Endometrial microvascular endothelial cells (primary cell): ENCODE measurements around the gene TINCR. TPM values are rescaled to one million over a fixed set of nuclear protein-coding genes. Genes with fewer than 3 reads are reported as not detected.
"Not testable (repeated sequence)": the region's sequence is repeated elsewhere in the genome, so short reads cannot be mapped to it uniquely, and the experiment has no call there.

Source experiments
- in situ Hi-C: cut with HindIII; loops from 2 replicates; pipeline ENCODE4 v1.10.0; 2017; ENCODE audit warnings: low sequenced_read_pairs, low pct_unique_long_range_greater_than_20kb; ENCODE audit errors: inconsistent ontology term
- total RNA-seq: library from RNA; depleted of rRNA; stranded (reverse); fragments of >200 nt; gene quantifications from one replicate; pipeline ENCODE4 v1.2.3, GENCODE V29; 2015; ENCODE audit errors: inconsistent ontology term

Gene TINCR
- total RNA-seq, 1 donor from 2014 or later, result not detected

DNA sequence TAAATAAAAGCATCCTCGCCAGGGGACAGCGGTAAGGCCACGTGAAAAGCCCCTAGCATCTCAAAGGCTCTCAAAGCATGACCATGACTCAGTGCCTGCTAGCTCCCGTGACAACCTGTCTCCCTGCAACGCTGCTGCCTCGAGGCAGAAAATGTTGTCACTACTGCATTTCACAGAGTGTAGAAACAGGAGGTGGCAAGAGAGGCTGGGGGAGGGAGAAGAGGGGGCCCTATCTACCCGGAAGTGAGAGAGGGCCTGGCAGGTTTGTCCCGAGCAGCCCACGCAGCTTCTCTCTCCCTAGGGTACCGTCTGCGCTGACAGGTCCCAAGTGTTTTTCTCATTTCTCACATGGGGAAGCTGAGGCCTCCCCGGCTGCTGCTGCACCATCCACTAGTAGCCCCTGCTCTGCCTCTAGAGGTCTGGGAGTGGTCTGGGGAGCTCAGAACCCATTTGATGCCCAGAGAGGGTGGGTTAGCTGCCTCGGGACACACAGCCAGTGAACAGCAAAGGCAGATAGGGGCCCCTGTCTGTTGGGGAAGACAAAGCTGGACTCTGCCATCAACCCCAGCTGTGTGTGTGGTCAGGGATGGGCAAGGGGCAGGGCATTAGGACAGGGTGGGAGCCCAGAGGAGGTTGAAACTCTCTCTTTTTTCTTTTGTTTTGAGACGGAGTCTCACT, 3.7 kb downstream of the TINCR start:
- in situ Hi-C loops, result no loop called here

DNA sequence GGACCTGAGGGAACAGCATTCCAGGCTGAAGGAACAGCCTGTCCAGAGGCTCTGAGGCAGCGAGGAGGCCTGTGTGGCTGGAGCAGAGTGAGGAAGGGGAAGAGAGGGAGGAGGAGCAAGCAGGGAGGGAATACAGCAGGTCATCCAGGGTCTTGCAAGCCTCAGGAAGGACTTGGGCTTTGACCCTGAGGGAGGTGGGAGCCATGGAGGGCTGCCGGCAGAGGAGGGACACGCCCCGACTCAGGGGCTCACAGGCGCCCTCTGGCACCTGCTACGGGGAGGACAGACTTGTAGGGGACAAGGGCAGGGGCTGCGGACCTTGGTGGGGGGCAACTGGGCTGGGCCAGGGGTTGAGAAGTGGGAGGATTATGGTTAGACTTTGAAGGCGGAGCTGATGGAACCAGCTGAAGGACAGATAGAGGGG, 4.7 kb downstream of the TINCR start:
- in situ Hi-C loops, result no loop called here

DNA sequence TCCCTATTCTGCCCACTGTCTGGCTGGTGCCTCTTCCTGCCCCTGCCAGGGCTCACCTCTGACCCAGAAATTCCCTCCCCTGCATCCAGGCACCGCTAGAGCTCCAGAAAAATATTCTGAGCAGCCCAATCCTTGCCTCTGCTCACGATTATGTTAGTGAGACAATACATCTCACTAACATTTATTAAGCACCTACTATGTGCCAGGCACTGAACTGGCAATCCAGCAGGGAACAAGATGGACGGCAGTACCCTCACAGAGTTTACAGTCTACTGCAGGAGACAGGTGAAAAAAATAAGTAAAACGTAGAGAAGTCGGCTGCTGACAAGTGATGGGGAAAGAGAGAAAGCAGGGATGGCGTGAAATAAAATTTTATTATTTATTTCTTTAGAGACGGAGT, 5.5 kb downstream of the TINCR start:
- in situ Hi-C loops, result no loop called here

DNA sequence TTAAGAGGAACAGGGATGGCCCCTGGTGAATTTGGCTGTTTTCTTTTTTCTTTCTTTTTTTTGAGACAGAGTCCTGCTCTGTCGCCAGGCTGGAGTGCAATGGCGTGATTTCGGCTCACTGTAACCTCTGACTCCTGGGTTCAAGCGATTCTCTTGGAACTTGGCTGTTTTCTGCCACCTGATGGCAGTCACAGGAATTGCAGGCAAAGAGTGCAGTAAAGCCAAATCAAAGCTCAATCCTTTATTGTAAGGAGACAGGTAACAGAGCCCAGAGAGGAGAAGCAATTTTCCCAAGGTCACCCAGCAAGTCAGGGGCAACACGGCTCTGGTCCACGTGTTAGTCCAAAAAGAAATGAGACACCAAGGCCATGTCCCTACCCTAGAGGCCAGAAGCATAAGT, 6.2 kb downstream of the TINCR start:
- in situ Hi-C loops, result no loop called here

DNA sequence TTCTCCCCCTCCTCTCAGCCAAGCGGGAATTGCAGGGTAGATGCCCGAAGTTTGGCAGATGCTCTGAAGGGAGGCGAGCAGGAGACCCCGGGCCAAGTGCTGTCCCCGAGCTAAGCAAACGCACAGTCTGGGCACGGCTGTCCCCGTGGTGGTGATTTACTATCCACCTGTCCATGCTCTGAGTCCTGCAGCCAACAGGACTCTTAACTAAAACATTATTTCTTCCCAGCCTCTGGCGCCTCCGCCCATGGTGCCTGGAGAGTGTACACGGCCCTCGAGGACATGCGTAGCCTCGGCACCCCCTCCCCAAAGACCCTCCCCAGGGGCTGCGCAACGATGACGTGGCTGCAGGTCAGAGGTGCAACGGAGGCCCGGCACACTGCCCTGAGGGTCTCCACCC, 7.6 kb downstream of the TINCR start:
- in situ Hi-C loops, result no loop called here

DNA sequence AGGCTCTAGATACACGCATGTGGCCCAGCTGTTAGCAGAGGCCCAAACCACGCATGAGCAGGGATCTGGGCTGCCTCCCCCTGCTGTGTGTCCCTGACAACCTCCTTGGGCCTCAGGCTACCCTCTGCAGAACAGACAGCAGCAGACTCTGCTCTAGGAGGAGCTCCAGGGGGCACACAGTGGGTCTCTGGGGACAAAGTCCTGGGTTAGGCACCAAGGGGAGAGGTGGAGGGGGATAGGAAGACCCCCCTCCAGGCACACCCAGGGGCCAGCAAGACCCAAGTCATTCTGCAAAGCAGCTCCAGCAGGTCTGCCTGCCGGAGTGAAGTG, 8.0 kb downstream of the TINCR start:
- in situ Hi-C loops, result no loop called here

DNA sequence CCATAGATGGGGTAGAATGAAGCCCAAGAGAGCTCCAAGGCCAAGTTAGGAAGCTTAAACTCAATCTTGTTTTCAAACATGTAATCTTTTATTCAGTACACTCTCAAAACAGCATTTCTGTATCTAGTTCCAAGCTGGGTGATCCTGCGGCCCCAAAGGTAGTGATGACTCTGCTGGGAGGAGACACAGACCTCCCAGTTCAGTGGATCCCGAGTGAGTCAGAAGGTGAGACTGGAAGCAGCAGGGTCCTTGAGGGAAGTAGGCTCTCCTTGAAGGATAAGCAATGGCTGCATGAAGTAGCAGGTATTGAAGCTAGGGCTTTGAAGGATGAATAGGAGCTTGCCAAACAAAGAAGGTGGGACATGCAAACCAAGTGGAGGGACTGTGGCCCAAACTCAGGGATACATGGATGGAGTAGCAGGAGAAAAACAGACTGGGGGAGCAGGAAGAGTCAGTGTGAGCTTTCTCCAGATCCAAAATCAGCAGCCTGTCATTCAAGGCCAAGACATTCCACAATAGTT, 9.6 kb downstream of the TINCR start:
- in situ Hi-C loops, result no loop called here

DNA sequence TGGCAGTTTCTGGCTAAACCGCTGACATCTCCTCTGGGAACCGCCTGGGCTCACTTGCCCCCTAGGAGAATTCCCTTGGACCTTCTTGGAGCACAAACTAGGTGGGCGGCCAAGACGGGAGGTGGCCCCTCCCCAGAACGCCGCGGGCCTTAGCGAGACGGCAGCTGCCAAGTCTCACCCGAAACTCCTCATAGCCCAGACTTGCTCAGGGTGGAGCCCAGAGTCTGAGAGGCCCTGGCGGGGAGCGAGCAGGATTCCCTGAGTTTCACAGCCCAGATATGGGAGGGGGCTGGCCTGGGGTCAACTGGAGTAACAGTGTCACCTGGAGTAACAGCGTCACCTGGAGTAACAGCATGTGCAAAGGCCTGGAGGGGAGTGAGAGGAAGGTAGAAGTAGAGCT, 10.1 kb downstream of the TINCR start:
- in situ Hi-C loops, result no loop called here

DNA sequence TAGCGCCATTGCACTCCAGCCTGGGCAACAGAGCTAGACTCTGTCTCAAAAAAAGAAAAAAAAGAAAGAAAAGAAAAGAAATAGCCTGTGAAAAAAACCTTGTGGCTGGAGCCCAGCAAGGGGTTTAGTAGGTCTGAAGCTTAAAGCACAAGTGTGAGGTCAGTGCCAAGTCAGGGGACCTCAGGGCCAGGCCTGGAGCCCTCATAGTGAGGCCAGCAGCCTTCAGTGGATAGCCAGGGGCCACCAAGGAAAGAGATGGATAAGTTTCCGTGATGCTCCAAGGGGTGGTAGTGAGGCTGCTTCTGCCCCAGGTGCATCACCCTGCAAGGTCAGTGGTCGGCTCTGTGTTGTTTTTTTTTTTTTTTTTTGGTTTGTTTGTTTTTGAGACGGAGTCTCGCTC, 12.9 kb downstream of the TINCR start:
- in situ Hi-C loops, result no loop called here

DNA sequence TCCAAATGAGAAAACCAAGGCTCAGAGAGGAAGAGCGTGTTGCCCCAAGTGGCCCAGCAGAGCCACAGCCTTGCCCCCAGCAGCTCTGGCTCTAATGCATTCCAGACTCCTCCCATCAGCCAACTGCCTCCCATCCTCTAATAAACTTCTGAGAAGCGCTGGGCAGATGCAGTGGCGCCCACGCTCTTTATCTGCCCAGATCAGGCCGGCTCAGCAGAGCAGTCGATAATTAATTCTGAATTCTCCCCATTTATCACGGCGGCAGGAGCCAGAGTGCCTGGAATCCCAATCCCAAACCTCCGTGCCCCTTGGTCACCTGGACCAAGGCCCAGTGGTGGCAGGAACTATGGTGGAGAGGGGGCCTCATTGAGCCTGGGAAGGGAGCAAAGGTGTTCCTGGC, 13.9 kb downstream of the TINCR start:
- in situ Hi-C loops, result no loop called here

DNA sequence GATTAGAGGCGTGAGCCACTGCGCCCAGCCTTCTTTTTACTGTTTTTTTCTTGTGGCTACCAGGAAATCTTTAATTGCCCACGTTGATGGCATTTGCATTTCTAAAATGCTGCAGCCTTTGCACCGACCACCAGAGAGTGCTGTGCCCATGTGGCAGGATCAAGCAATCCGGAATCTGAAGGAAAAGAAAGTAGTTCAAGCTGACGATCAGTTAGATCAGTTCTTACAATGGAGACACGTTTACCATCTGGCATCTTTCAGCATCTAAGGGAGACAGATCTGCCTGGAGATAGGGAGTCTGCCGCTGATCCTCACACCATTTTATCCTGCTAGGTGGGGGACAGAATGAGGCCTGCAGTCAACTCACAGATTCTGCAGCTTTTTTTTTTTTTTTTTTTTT, 19.9 kb downstream of the TINCR start:
- in situ Hi-C loops, result no loop called here

DNA sequence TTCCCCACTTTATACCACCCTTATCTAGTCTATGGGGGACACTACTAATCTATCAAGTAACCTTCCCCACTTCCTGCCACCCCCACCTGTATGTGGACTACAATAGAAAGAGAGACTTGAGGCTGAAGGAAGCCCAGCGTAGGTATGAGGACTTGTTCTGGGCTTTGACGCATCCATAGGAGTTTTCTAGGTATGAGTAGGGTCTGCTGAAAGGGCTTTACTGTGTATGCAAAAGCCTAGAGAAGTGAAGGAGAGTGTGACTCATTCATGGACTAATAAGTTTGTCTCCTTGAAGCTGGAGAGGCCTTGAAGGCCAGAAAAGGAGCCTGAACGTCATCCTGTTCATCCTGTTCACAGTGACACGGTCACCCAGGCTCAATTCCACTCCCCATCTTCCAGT, 21.8 kb downstream of the TINCR start:
- in situ Hi-C loops, result no loop called here

DNA sequence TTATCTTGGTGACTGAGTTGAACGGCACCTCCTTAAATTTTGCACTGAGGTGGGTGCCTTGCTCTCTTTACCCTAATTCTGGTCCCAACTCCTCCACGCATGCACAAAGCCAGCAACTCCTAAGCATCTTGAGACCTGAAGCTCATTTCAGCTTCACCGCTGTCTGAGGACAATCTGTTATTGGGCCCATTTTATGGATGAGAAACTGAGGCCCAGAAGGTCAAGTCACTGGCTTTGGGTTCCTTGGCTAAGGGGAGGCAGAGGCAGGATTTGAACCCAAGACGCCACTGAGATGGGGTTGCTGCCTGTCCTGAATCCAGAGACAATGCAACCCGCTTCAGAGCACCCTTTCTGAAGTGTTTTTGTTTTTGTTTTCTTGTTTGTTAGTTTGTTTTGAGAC, 22.7 kb downstream of the TINCR start:
- in situ Hi-C loops, result no loop called here

DNA sequence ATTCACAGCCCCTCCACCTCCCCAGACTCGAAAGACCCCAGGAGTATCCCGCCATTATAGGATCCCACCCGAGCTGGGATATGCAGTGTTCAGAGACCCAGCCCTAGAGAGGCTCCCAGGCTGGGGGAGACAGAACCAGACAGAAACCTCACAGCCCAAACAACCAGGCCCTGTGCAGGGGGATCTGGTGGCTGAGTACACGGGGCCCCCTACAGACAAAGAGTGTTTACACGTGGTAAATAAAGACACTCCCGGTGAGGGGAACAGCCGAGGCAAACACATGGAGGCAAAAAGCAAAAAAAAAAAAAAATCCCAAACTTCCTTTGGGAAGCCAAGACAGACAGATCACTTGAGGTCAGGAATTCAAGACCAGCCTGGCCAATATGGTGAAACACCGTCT, 25.1 kb downstream of the TINCR start:
- in situ Hi-C loops, result no loop called here

DNA sequence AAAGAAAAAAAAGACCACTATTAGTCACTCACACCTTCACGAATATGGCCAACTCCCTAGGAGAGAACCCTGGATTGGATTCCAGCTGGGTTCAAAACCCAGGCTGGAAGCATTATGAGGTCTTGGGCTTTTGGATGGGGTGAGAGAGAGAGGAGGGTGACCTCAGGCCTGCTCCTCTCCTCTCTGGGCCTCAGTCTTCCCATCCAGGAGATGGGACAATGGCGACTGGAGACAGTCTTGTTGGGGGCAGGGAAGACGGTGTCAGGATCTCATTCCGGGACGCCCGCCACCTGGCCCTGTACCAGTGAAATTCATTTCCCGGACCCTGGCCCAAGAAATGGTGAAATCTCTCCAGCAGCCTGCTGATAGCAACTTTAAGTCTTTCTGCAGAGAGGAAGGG, 26.3 kb downstream of the TINCR start:
- in situ Hi-C loops, result no loop called here

DNA sequence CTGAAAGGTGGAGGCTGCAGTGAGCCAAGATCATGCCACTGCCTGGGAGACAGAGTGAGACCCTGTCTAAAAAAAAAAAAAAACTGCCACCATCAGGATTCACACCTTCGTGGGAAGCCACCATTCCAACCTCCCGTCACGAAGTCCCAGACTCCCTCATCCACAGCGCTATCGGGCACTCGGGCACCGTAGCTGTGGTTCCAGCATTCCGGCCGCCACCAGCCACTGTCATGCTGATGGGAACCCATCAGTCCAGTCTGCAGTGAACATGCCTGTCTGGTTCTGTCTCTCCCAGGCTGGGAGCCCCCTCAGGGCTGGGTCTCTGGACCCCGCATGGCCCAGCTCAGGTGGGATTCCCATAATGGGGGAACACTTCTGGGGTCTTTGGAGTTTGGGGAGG, 27.5 kb downstream of the TINCR start:
- in situ Hi-C loops, result no loop called here

DNA sequence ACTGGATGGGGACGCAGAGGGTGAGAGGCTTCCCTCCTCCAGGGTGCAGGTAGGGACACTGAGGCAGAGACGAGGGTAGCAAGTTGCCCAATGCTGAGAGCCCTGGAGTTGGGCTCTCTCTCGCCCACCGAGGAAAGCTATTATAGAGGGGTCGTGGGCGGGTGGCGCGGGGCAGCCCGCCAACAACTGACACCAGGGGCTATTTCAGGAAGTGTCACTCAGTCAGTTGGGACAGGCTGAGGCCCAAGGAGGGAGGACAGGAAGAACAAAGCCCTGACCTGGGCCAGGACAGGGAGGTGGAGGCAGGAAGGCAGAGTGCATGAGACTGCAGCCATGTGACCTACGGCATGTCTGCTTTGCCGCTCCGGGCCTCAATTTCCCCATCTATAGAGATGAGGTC, 29.9 kb downstream of the TINCR start:
- in situ Hi-C loops, result no loop called here

DNA sequence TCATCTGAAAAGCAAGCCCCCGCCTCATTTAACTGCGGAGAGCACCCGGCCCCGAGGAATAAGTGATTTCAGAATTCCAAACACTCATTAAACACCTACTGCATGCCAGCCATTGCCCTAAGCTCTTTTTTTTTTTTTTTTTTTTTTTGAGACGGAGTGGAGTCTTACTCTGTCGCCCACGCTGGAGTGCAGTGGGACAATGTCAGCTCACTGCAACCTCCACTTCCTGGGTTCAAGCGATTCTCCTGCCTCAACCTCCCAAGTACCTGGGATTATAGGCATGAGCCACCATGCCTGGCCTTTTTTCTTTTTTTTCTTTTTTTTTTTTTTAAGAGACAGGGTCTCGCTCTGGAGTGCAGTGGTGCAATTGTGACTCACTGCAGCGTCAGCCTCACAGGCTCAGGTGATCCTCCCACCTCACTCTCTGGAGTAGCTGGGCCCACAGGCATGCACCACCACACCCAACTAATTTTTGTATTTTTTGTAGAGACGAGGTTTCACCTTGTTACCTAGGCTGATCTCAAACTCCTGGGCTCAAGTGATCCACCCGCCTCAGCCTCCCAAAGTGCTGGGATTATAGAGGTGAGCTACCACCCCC, 30.7 kb downstream of the TINCR start:
- in situ Hi-C loops, result not testable (repeated sequence)

DNA sequence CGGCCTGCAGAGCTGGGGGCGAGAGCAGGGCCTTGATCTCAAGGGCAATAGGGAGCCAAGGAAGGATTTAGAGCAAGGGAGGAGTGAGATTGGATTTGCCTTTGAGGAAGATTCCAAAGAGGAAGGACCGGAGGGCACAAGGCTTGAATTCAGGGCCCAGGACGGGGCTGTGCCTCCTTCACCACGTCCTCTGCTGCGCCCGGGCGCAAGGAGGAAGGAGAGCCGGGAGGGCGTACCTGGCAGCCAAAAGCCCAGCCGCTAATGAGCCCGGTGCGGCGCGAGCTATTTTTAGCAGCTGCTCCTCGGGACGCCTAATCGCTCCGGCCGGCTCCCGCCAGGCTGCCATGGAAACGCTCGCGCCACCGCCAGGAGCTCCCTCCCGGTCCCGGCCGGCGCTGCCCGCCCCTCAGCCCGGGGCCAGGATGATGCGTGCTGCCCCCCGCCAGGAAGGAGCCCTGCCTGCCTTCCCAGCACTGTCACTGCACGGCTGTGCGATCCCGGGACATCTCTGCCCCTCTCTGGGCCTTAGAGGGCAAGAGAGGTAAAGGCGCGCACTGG, 31.3 kb downstream of the TINCR start:
- in situ Hi-C loops, result no loop called here

DNA sequence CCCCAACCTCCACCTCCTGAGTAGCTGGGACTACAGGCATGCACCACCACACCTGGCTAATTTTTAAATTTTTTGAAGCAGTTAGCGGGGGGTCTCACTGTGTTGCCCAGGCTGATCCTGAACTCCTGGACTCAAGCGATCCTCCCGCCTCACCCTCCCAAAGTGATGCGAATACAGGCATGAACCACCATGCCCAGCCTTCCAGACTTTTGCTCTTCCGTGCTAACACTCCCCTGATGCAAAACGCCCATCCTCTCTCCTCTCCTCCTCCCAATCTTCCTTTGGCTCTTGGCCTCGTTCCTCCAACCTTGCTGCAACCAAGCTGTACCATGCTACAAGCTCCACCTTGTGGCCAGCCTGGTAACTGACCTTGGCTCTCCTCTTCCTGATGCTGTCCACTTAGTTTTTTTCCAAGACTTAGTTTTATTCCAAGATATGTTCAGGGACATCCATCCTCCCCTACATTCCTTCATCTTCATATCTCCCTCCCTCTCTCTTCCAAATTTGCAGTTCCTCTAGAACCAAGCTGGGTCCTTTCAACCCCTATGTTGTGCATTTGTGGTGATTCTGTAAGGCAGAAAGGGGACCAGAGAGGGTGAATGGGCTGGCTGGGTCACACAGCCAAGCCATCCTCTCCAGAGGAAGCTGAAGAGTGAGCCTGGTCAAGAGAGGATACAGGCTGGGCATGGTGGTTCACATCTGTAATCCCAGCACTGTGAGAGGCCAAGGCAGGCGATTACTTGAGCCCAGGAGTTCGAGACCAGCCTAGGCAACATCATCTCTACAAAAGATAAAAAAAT, 32.8 kb downstream of the TINCR start:
- in situ Hi-C loops, result no loop called here
